ENCODE results near the gene CAMK2G. TPM values are rescaled to one million over a fixed set of nuclear protein-coding genes. Genes with fewer than 3 reads are reported as not detected.

CAMK2G gene
- total RNA-seq, 2 experiments from 2014 or later, result 29.1 to 34.8 TPM

- DNase-seq (ENCODE audit: low spot score), result no peak
- Histone ChIP-seq H4K20me1 (ENCODE audit: insufficient read depth, low read length) (no peaks in the 10 kb centered on the region), H3K27ac (ENCODE audit: low read depth, low read length, poor library complexity, severe bottlenecking) (no peak overlapping the region), H3K9me2 (ENCODE audit: insufficient read depth, low read length) (no peaks in the 10 kb centered on the region), H3K36me3 (ENCODE audit: insufficient read depth, low read length) (no peaks in the 10 kb centered on the region), H3K79me2 (ENCODE audit: insufficient read depth, low read depth, low read length) (no peaks in the 10 kb centered on the region), H2AFZ (ENCODE audit: low read length) (no peak overlapping the region), H3K4me3 (ENCODE audit: low read depth, low read length, poor library complexity, severe bottlenecking) (no peak overlapping the region), H3K4me2 (ENCODE audit: low read length) (no peak overlapping the region), H3K4me1 (ENCODE audit: insufficient read depth, low read length, poor library complexity, severe bottlenecking) (peaks cover 12% of the 10 kb centered on the region), H3K9me3 (ENCODE audit: low read length) (no peaks in the 10 kb centered on the region)
- intact Hi-C loops (cut with micrococcal nuclease; ENCODE audit: unreplicated experiment), result no loop called here
- no TSS peak for BruUV-seq (replicated peaks)
- POLR2A ChIA-PET, result interaction anchor here (0.6 kb wide), 1 partner anchor 10 kb away, joined by 4 read pairs; no protein-coding TSS in a partner anchor
- no peak for TF ChIP-seq EZH2phosphoT487 (IDR thresholded peaks at IDR 0.05; ENCODE audit: borderline replicate concordance, low read depth, low read length)
- no peak for TF ChIP-seq CTCF (conservative IDR thresholded peaks at IDR 0.05; ENCODE audit: low read length)
- CTCF ChIA-PET (ENCODE audit: unreplicated experiment), result no interaction called here
These were observed 43.4 kb upstream of the CAMK2G start for GRCh38 chr10:73917566-73918305.

- Histone ChIP-seq H3K27ac (ENCODE audit: low read depth, low read length, poor library complexity, severe bottlenecking) (no peak overlapping the region), H2AFZ (ENCODE audit: low read length) (no peak overlapping the region), H3K9me3 (ENCODE audit: low read length) (no peaks in the 10 kb centered on the region), H3K9me2 (ENCODE audit: insufficient read depth, low read length) (no peaks in the 10 kb centered on the region), H3K4me1 (ENCODE audit: insufficient read depth, low read length, poor library complexity, severe bottlenecking) (peaks cover 14% of the 10 kb centered on the region), H4K20me1 (ENCODE audit: insufficient read depth, low read length) (no peaks in the 10 kb centered on the region), H3K36me3 (ENCODE audit: insufficient read depth, low read length) (no peaks in the 10 kb centered on the region), H3K4me3 (ENCODE audit: low read depth, low read length, poor library complexity, severe bottlenecking) (no peak overlapping the region), H3K4me2 (ENCODE audit: low read length) (no peak overlapping the region), H3K79me2 (ENCODE audit: insufficient read depth, low read depth, low read length) (no peaks in the 10 kb centered on the region)
- intact Hi-C loops (cut with micrococcal nuclease; ENCODE audit: unreplicated experiment), result no loop called here
- no TSS peak for BruUV-seq (replicated peaks)
- DNase-seq (ENCODE audit: low spot score), result no peak
- ChIA-PET CTCF (ENCODE audit: unreplicated experiment) (no interaction called here), POLR2A (no interaction called here)
- TF ChIP-seq EZH2phosphoT487 (IDR thresholded peaks at IDR 0.05; ENCODE audit: borderline replicate concordance, low read depth, low read length) (no peak), CTCF (conservative IDR thresholded peaks at IDR 0.05; ENCODE audit: low read length) (no peak)
These were observed 42.6 kb upstream of the CAMK2G start for GRCh38 chr10:73916761-73917470.
